K562 (cell line): ENCODE measurements around the gene TEAD4. TPM values are rescaled to one million over a fixed set of nuclear protein-coding genes. Genes with fewer than 3 reads are reported as not detected.

Experiments
- CCAR2 ChIP-seq: fragments of 200-400 bp; formaldehyde crosslinking; IDR thresholded peaks from 2 replicates; pipeline ENCODE4 v1.6.1; 2017; ENCODE audit warnings: mild to moderate bottlenecking, low read depth, low read length
- MAZ ChIP-seq, 2 experiments: fragments of 450-650 bp in 1 of 2; sonication (generic) in 1 of 2; formaldehyde crosslinking; IDR thresholded peaks in 1 of 2; conservative IDR thresholded peaks in 1 of 2; 2 replicates each; pipeline versions ENCODE4 v1.4.0 to v1.5.0; 2020; ENCODE audit warnings: mild to moderate bottlenecking in 1 of 2, missing genetic modification reagents in 1 of 2
- ZNF23 ChIP-seq: fragments of 250-450 bp; sonication (Bioruptor Pico); IDR thresholded peaks from 2 replicates; pipeline ENCODE4 v1.4.0; 2020; ENCODE audit warnings: mild to moderate bottlenecking
- polyA plus RNA-seq, 8 experiments: library from polyadenylated mRNA; depleted of rRNA in 4 of 8; stranded (reverse) in 5 of 8; unstranded in 3 of 8; fragments of >200 nt; fragmentation: Nextera tagmentation in 2 of 8; fragmentation: Illumina TruSeq in 1 of 8; extraction: Ambion mirVana in 2 of 8; extraction: Trizol in 1 of 8; gene quantifications; 2 replicates each; pipeline versions ENCODE4 v1.2.1 to v1.2.3, GENCODE V29; 2011 to 2014; ENCODE audit warnings: inconsistent platforms in 1 of 8, missing spikeins in 1 of 8
- total RNA-seq, 7 experiments: library from RNA; depleted of rRNA in 6 of 7; stranded (reverse); fragments of >200 nt in 6 of 7; fragmentation: Illumina TruSeq in 2 of 7; extraction: Trizol in 2 of 7; gene quantifications; 2 replicates each; pipeline versions ENCODE4 v1.2.1 to v1.2.3, GENCODE V29; 2011 to 2021; ENCODE audit warnings: low replicate concordance in 1 of 7
- TF ChIP-seq, protein P1 (sequence below): sonication (generic); formaldehyde crosslinking; IDR thresholded peaks from 2 replicates; pipeline ENCODE4 v1.8.0; 2022; ENCODE audit warnings: mild to moderate bottlenecking, missing genetic modification reagents
- TF ChIP-seq, protein P2 (sequence below): fragments of 200-800 bp; sonication (Bioruptor generic); IDR thresholded peaks from 2 replicates; pipeline ENCODE4 v1.6.1; 2017; ENCODE audit warnings: missing genetic modification characterization, missing compliant biosample characterization

Gene TEAD4
- total and polyA plus RNA-seq, 9 of the 15 experiments (the other 6 are each of a cell fraction or from before 2014, with no cell fraction given): 0.82 to 40.0 (median 17.0) TPM

DNA sequence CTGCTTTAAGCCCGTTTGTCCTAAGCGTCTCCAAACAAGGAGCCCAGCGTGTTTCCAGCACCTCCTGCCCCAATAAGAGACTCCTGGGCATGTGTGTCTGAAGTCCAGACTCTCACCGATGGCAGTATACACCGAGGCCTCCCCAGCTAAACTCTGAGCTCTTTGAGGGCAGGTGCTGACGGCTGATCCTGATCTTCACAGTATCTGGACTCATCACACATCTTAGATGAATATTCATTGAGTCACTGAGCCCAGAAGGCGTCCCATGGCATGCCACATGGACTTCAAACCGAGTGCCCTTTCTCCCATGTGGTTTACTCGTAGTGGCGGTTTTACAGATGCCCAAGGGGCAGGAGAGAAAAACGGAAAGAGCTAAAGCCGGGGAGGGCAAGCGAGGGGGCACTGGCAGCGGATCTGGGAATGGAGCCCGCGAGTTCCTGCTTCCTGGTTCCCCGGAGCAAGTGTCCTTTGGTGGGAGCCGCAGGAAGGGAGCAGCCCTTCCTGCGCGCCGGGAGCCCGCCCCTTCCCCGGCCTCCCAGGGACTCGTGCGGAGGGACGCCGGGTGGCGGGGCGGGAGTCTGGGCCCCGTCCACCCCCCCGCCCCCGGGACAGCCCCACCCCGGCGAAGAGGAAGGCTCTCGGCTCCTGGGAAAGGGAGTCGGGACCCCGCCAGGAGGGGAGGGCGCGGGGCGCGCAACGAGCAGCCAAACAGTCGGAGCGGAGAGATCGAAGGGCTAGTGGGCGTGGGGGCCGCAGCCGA lies 585 bp upstream of the TEAD4 start (continued):
- TF ChIP-seq, protein P1, sequence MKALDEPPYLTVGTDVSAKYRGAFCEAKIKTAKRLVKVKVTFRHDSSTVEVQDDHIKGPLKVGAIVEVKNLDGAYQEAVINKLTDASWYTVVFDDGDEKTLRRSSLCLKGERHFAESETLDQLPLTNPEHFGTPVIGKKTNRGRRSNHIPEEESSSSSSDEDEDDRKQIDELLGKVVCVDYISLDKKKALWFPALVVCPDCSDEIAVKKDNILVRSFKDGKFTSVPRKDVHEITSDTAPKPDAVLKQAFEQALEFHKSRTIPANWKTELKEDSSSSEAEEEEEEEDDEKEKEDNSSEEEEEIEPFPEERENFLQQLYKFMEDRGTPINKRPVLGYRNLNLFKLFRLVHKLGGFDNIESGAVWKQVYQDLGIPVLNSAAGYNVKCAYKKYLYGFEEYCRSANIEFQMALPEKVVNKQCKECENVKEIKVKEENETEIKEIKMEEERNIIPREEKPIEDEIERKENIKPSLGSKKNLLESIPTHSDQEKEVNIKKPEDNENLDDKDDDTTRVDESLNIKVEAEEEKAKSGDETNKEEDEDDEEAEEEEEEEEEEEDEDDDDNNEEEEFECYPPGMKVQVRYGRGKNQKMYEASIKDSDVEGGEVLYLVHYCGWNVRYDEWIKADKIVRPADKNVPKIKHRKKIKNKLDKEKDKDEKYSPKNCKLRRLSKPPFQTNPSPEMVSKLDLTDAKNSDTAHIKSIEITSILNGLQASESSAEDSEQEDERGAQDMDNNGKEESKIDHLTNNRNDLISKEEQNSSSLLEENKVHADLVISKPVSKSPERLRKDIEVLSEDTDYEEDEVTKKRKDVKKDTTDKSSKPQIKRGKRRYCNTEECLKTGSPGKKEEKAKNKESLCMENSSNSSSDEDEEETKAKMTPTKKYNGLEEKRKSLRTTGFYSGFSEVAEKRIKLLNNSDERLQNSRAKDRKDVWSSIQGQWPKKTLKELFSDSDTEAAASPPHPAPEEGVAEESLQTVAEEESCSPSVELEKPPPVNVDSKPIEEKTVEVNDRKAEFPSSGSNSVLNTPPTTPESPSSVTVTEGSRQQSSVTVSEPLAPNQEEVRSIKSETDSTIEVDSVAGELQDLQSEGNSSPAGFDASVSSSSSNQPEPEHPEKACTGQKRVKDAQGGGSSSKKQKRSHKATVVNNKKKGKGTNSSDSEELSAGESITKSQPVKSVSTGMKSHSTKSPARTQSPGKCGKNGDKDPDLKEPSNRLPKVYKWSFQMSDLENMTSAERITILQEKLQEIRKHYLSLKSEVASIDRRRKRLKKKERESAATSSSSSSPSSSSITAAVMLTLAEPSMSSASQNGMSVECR (CRISPR knock-in tag): peak; percentile 23; the same call in 1 of the 2 replicates
- no peak for TF ChIP-seq ZNF23
- TF ChIP-seq, protein P2, sequence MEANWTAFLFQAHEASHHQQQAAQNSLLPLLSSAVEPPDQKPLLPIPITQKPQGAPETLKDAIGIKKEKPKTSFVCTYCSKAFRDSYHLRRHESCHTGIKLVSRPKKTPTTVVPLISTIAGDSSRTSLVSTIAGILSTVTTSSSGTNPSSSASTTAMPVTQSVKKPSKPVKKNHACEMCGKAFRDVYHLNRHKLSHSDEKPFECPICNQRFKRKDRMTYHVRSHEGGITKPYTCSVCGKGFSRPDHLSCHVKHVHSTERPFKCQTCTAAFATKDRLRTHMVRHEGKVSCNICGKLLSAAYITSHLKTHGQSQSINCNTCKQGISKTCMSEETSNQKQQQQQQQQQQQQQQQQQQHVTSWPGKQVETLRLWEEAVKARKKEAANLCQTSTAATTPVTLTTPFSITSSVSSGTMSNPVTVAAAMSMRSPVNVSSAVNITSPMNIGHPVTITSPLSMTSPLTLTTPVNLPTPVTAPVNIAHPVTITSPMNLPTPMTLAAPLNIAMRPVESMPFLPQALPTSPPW: peak; percentile 83
- no peak for TF ChIP-seq CCAR2
- TF ChIP-seq MAZ (CRISPR knock-in tag; conservative IDR thresholded peaks at IDR 0.05 in 1 of 2, IDR thresholded peaks at IDR 0.05 in 1 of 2): peak in 1 of 2 experiments; percentile 18; a peak in 1 of 4 replicates
